A549 (cell line): ENCODE data around the gene NR3C2.

ENCODE experiments used
- CTCF ChIP-seq: fragments of >200 bp; sonication (Bioruptor Twin); formaldehyde crosslinking; IDR thresholded peaks from 3 replicates; pipeline ENCODE4 v1.5.1; 2016
- HDAC2 ChIP-seq: fragments of 200-600 bp; sonication (generic); IDR thresholded peaks from 2 replicates; pipeline ENCODE4 v1.6.1; 2016
- HMGXB4 ChIP-seq: fragments of 250-450 bp; sonication (Bioruptor Pico); IDR thresholded peaks from 2 replicates; pipeline ENCODE4 v1.5.0; 2021; ENCODE audit warnings: mild to moderate bottlenecking, moderate library complexity, borderline replicate concordance
- KDM5A ChIP-seq: fragments of 200-600 bp; sonication (generic); IDR thresholded peaks from 2 replicates; pipeline ENCODE4 v1.6.1; 2016; ENCODE audit warnings: antibody characterized with exemption, mild to moderate bottlenecking
- MAFK ChIP-seq: fragments of 450-650 bp; IDR thresholded peaks from 2 replicates; pipeline ENCODE4 v1.6.1; 2014; ENCODE audit not compliant: partially characterized antibody
- PBX3 ChIP-seq: IDR thresholded peaks from 2 replicates; pipeline ENCODE4 v1.6.1; 2012
- POLR2A ChIP-seq: IDR thresholded peaks from 2 replicates; pipeline ENCODE4 v1.6.1; 2012; ENCODE audit warnings: mild to moderate bottlenecking, low read length

GRCh38 chr4:148412460-148412994, 29.7 kb downstream of the NR3C2 start:
- TF ChIP-seq HDAC2 (no peak), CTCF (no peak), MAFK (peak; percentile 20), POLR2A (no peak), KDM5A (no peak), HMGXB4 (CRISPR knock-in tag) (no peak), PBX3 (no peak)
